Measurements from ENCODE around the gene ITGB8.
A peak's percentile ranks its signal among the peaks of the same experiment; 100 is the strongest.

ITGB8 gene

GRCh38 chr7:20317413-20317812 is 13.3 kb upstream of the ITGB8 start:
- TF ChIP-seq POLR2A (IDR thresholded peaks at IDR 0.05; ENCODE audit: low read length) = no peak
- TF ChIP-seq GATA1 (IDR thresholded peaks at IDR 0.05; ENCODE audit: low read depth, low read length) = no peak
- no peak for DNase-seq

GRCh38 chr7:20318933-20319332 is 11.8 kb upstream of the ITGB8 start:
- TF ChIP-seq GATA1 (IDR thresholded peaks at IDR 0.05; ENCODE audit: low read depth, low read length) (no peak), POLR2A (IDR thresholded peaks at IDR 0.05; ENCODE audit: low read length) (no peak)
- no peak for DNase-seq

DNA sequence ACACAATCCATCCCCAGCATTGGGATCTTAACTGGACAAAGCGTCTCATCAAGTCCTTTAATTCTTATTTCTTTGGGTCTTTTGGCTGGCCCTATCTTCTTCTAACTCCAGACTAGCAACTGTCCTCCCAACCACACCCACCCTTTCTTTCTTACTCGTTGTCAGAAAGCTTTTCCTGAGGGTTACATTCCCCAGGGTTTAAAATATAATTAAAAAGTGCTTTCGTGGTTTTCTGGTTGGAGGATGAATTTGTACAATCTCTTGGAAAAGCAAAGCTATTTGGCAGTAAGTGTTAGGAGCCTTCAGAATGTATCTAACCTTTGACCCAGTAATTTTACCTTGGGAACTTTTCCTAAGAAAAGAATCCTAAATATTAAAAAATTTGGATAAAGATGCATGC is 10.4 kb upstream of the ITGB8 start:
- no peak for DNase-seq
- no peak for TF ChIP-seq GATA1 (IDR thresholded peaks at IDR 0.05; ENCODE audit: low read depth, low read length)
- no peak for TF ChIP-seq POLR2A (IDR thresholded peaks at IDR 0.05; ENCODE audit: low read length)

DNA sequence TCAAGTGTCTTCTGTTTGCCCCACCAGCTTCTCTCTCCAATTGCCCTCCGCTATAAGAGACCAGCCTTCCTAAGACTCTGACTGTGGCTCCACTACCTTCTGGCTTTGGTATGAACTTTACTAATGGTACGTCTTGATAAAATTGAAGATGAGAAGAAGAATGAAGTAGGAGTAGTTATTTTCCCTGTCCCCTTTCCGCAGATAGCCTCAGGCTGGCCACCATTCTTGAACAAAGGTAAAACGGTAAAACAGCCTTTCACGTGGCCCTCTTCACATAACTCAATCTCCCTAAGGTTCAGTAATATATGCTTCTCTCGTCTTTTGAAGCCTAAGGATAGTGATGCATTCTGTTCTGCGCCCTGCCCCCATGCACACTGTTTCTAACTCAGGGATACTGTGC is 9.9 kb upstream of the ITGB8 start:
- TF ChIP-seq GATA1 (IDR thresholded peaks at IDR 0.05; ENCODE audit: low read depth, low read length) (no peak), POLR2A (IDR thresholded peaks at IDR 0.05; ENCODE audit: low read length) (no peak)
- no peak for DNase-seq

DNA sequence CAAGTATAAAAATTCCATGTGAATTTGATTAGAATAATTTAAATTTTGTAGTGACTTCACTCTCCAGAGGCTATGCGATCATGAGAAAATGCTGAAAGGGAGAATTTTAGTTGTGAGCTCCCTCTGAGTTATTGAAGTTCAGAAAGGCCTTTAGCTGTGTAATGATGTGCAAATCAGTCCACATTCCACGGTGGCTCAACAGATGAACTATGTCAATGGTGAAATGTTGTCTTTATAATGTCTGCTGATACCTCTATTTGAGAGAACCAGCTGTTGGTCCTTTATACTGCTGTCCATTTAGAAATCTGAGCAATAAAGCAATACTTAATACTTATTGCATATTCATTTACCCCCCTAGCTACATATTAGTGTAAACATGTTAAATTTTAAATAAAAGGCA is 7.1 kb upstream of the ITGB8 start:
- TF ChIP-seq GATA1 (IDR thresholded peaks at IDR 0.05; ENCODE audit: low read depth, low read length) = no peak
- DNase-seq = no peak

DNA sequence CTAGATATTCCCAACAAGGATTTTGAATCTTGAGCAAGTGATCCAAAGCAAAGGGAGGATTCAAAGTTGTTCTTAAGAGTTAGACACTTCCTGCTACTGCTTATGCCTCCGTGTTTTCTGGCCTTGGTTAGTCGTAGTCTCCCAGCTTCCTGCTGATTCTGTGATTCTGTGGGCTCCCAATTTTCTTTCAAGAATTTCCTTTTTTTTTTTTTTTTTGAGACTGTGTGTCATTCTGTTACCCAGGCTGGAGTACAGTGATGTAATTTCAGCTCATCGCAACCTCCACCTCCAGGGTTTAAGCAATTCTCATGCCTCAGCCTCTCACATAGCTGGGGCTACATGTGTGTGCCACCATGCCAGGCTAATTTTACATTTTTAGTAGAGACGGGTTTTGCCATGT is 4.4 kb upstream of the ITGB8 start:
- no peak for DNase-seq
- no peak for TF ChIP-seq GATA1 (IDR thresholded peaks at IDR 0.05; ENCODE audit: low read depth, low read length)
- TF ChIP-seq POLR2A (IDR thresholded peaks at IDR 0.05; ENCODE audit: low read length) = no peak

GRCh38 chr7:20327055-20327454 is 3.6 kb upstream of the ITGB8 start:
- TF ChIP-seq GATA1 (IDR thresholded peaks at IDR 0.05; ENCODE audit: low read depth, low read length) (no peak), POLR2A (IDR thresholded peaks at IDR 0.05; ENCODE audit: low read length) (no peak)
- DNase-seq = no peak

GRCh38 chr7:20328027-20328426 is 2.7 kb upstream of the ITGB8 start:
- DNase-seq = no peak
- TF ChIP-seq GATA1 (IDR thresholded peaks at IDR 0.05; ENCODE audit: low read depth, low read length) = no peak
- no peak for TF ChIP-seq POLR2A (IDR thresholded peaks at IDR 0.05; ENCODE audit: low read length)

- DNase-seq = no peak
- TF ChIP-seq GATA1 (IDR thresholded peaks at IDR 0.05; ENCODE audit: low read depth, low read length) = no peak
- no peak for TF ChIP-seq POLR2A (IDR thresholded peaks at IDR 0.05; ENCODE audit: low read length)
These were observed 2.0 kb upstream of the ITGB8 start for GRCh38 chr7:20328692-20329091.

DNA sequence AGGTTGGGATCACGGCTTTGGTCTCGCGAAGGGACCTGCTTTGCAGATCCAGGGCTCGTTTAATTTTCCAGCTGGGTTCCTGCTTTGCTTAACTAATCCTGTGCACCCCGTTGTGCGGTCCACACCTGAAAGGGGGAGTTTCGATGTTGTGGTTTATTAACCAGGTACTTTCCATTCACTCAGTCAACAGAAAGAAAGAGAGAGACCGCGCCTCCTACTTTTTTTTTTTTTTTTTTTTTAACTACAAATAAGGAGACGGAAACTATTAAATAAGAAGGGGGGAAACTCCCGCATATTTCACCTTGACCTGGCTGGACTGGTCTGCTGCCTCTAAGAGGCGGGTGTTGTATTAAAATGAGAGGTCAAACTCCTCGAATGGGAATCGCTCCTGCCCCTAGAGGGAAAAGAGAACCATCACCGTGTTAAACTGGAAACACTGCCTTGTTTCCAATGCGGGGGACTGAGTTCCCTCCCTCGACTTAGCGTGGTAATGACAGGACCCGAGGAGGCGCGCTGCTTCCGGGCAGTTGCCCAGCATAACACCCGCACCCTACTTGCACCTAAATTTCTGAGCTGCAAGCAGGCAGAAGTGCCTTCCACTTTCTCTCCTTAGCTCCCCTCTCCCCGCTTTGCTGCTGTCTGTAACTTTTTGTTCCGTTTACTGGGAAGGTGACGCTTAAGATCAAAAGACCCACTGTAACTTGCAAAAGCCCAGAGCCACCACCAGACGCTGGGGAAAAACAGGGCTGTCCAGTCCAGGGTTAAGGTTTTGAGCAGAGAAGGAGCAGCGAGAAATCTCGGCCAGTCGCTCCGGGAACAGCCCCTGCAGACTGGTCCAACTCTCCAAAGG is 1.1 kb upstream of the ITGB8 start:
- peak; percentile 38 to 45 for DNase-seq
- TF ChIP-seq GATA1 (IDR thresholded peaks at IDR 0.05; ENCODE audit: low read depth, low read length) (no peak), POLR2A (IDR thresholded peaks at IDR 0.05; ENCODE audit: low read length) (no peak)

- DNase-seq = peak; percentile 36 to 44
- TF ChIP-seq POLR2A (IDR thresholded peaks at IDR 0.05; ENCODE audit: low read length) = no peak
- no peak for TF ChIP-seq GATA1 (IDR thresholded peaks at IDR 0.05; ENCODE audit: low read depth, low read length)
These were observed 519 bp downstream of the ITGB8 start for GRCh38 chr7:20330928-20331909.

DNA sequence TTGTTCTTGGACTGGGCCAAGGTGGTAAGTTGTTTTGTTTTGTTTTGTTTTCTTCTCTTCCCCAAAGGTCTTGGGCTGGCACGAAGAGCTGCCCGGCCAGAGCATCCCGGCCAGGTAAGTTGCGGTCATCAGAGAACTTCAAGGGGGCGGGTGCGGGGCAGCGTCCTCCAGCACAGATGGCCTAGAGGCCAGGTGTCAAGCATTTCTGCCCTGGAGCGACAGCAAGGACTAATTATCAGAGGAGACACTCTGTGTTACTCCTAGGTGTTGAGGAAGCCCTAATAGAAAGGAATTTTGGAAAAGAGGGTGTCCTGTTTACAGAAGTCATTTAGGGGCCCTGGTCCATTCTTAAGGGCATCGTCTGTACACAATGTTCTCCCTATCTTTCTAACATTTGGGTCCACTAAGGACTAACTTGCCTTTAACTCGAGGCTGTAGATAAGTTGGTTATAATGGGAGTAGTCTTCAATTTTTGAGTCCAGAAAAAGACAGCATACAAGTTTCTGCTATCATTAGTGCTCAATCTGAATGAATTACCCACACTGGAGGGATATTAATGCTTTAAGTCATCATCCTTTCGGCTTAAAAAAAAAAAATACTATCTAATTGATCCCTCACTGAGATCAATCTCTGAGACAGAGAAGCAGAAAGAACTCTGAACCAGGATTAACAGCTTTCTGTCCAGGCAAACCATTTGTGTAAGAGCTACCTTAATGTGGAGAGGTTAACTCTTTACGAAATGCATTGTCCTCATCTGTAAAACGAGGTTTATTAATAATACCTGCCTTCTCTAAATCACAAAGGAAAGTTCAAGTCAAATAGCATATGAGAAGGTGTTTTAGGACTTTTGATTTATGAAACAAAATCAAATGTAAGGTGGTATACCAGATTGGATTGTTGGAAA is 1.5 kb downstream of the ITGB8 start:
- no peak for DNase-seq
- TF ChIP-seq POLR2A (IDR thresholded peaks at IDR 0.05; ENCODE audit: low read length) (no peak), GATA1 (IDR thresholded peaks at IDR 0.05; ENCODE audit: low read depth, low read length) (no peak)

GRCh38 chr7:20338285-20338684 is 7.6 kb downstream of the ITGB8 start:
- DNase-seq = no peak
- no peak for TF ChIP-seq GATA1 (IDR thresholded peaks at IDR 0.05; ENCODE audit: low read depth, low read length)
- no peak for TF ChIP-seq POLR2A (IDR thresholded peaks at IDR 0.05; ENCODE audit: low read length)
